ENCODE measurements around the gene LRRC2. TPM values are rescaled to one million over a fixed set of nuclear protein-coding genes. Genes with fewer than 3 reads are reported as not detected.

The LRRC2 gene
- total and polyA plus RNA-seq, 9 of the 15 experiments (the other 6 are each of a cell fraction or from before 2014, with no cell fraction given), result 0.01 to 0.04 (median 0.03) TPM; not detected in 5

GRCh38 chr3:46498916-46499519 is 67.1 kb downstream of the LRRC2 start:
- peaks cover 45 to 66% of the 10 kb centered on the region in 2 experiments; a peak in 4 of 5 replicates for H3K4me1 ChIP-seq (replicated peaks in 1 of 2; ENCODE audit: control insufficient read depth in 2 of 2, insufficient read depth in 2 of 2, low read length in 2 of 2)
- POLR2A ChIA-PET, result interaction anchor here (0.6 to 4.2 kb wide), 6 partner anchors 11 to 374 kb away, joined by 3 to 23 read pairs (median 4); no protein-coding TSS in a partner anchor
- 0 out of 2 replicates have a peak, but pooled peaks have one; percentile 53 for TF ChIP-seq SREBF2 (CRISPR knock-in tag; IDR thresholded peaks at IDR 0.05)
- no peak for TF ChIP-seq NR4A1 (CRISPR knock-in tag; IDR thresholded peaks at IDR 0.05)
- no peak for TF ChIP-seq NR4A1 (tag; IDR thresholded peaks at IDR 0.05)
- peak; percentile 68 for TF ChIP-seq CEBPB (tag; IDR thresholded peaks at IDR 0.05)
- TF ChIP-seq MTA3 (IDR thresholded peaks at IDR 0.05; ENCODE audit: borderline replicate concordance), result no peak
- no peak for TF ChIP-seq IRF1 (CRISPR knock-in tag; IDR thresholded peaks at IDR 0.05; ENCODE audit: borderline replicate concordance)
- TF ChIP-seq NONO (IDR thresholded peaks at IDR 0.05; ENCODE audit: low read depth in 2 of 2, low read length in 1 of 2), result no peak
- no peak for TF ChIP-seq GMEB1 (CRISPR knock-in tag; IDR thresholded peaks at IDR 0.05)
- no peak for TF ChIP-seq PHB (CRISPR knock-in tag; IDR thresholded peaks at IDR 0.05)
- no peak for TF ChIP-seq RBM39 (optimal IDR thresholded peaks at IDR 0.05; ENCODE audit: low read depth, low read length)
- TF ChIP-seq HEY1 (CRISPR knock-in tag; IDR thresholded peaks at IDR 0.05; ENCODE audit: borderline replicate concordance), result no peak
- TF ChIP-seq TFAP4 (CRISPR knock-in tag; IDR thresholded peaks at IDR 0.05; ENCODE audit: borderline replicate concordance), result no peak
- TF ChIP-seq TAL1 (IDR thresholded peaks at IDR 0.05), result no peak
- TF ChIP-seq KHSRP (IDR thresholded peaks at IDR 0.05), result no peak
- TF ChIP-seq JUNB (CRISPR knock-in tag; conservative IDR thresholded peaks at IDR 0.05), result no peak
- no peak for TF ChIP-seq CCNT2 (IDR thresholded peaks at IDR 0.05; ENCODE audit: borderline replicate concordance, extremely low read depth, insufficient read length, low read depth, low read length)
- no peak for TF ChIP-seq NR2C2 (CRISPR knock-in tag; IDR thresholded peaks at IDR 0.05)
- peak; percentile 40; the same call in 1 of the 2 replicates for TF ChIP-seq NR2C2 (tag; IDR thresholded peaks at IDR 0.05)
- TF ChIP-seq ZNF311 (CRISPR knock-in tag; IDR thresholded peaks at IDR 0.05), result no peak
- TF ChIP-seq ZNF436 (CRISPR knock-in tag; IDR thresholded peaks at IDR 0.05), result no peak
- no peak for TF ChIP-seq SRSF7 (optimal IDR thresholded peaks at IDR 0.05; ENCODE audit: low read depth, low read length)

More at GRCh38 chr3:46498916-46499519, 67.1 kb downstream of the LRRC2 start:
- Histone ChIP-seq H3K4me2 (ENCODE audit: insufficient read depth, low read length) (peak overlapping the region; percentile 36; the same call in 1 of the 2 replicates), H3K4me3 (no peak overlapping the region), H3K79me2 (ENCODE audit: control insufficient read depth, insufficient read depth, low read length) (no peaks in the 10 kb centered on the region), H3K27ac (ENCODE audit: extremely low read depth, low read depth, low read length) (peak overlapping the region; percentile 15; the same call in 1 of the 3 replicates), H3K27me3 (ENCODE audit: control insufficient read depth in 2 of 2, insufficient read depth in 2 of 2, low read length in 2 of 2) (no peaks in the 10 kb centered on the region; a peak in 1 of 5 replicates), H3K9me3 (replicated peaks; ENCODE audit: control insufficient read depth, insufficient read depth, low read depth, low read length) (no peaks in the 10 kb centered on the region), H3K9ac (ENCODE audit: insufficient read depth in 1 of 2, low read depth in 2 of 2, low read length in 2 of 2) (peak overlapping the region; percentile 17 to 72; a peak in 3 of 4 replicates), H4K20me1 (replicated peaks; ENCODE audit: control insufficient read depth, insufficient read depth, low read length) (no peaks in the 10 kb centered on the region), H2AFZ (ENCODE audit: low read depth, low read length) (peak overlapping the region; percentile 82), H3K9me1 (ENCODE audit: control insufficient read depth, insufficient read depth, low read length) (no peaks in the 10 kb centered on the region), H3K36me3 (ENCODE audit: control insufficient read depth, insufficient read depth, low read length) (no peaks in the 10 kb centered on the region)
- intact Hi-C loops (cut with micrococcal nuclease) (no loop called here), in situ Hi-C loops (cut with MboI) (no loop called here)
- FAIRE-seq, result peak; percentile 23
- no TSS peak for BruUV-seq (replicated peaks)
- CTCF ChIA-PET (ENCODE audit: low intra/inter-chr PET ratio), result no interaction called here
- 26% methylated on average over 6 of the region's 6 CpGs for WGBS (ENCODE audit: insufficient coverage, low coverage, missing lambda C conversion rate)
- ATAC-seq, result peak; percentile 56
- peak in 2 of 4 experiments; percentile 54 to 55 for DNase-seq (ENCODE audit: extremely low read depth in 1 of 4, low spot score in 3 of 4)
